ENCODE data around the gene KRT78. TPM values are rescaled to one million over a fixed set of nuclear protein-coding genes. Genes with fewer than 3 reads are reported as not detected.
"Not testable (repeated sequence)": the region's sequence is repeated elsewhere in the genome, so short reads cannot be mapped to it uniquely, and the experiment has no call there.

The KRT78 gene
- polyA plus RNA-seq, 3 donors: not detected

DNA sequence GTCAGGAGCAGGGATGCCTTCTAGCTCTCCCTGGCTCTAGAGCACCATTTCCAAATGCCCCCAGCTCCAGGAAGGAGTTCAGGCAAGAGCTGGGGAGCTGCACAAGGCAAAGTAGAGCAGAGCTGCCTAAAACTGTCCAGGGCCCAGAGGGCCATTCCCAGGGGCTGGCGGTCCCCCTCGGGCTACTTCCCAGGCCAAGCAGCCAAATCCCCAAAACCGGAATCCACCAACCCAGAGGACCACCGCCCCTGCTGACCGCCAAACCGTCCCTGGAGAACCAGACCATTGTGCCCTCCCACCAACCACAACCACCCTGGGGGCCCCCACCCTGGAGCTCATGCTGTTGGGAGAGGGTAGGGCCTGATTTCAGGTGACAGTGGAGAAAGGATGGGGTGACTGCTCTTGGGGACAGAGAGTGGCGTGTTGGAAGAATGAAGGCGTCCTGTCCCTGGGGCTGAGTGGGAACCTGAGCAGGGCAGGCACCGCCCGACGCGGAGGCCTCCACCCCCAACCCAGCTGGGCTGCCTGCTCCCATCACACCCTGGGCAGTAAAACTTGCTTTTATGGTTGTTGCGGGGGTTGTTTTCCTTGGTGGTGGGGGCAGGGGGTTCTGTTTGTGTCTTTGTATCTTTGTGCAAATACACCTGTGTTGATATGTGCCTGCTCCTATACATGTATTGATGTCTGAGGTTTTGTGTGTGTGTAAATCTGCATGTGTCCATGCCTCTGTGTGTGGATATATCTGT is 24.0 kb upstream of the KRT78 start:
- DNase-seq: no peak

DNA sequence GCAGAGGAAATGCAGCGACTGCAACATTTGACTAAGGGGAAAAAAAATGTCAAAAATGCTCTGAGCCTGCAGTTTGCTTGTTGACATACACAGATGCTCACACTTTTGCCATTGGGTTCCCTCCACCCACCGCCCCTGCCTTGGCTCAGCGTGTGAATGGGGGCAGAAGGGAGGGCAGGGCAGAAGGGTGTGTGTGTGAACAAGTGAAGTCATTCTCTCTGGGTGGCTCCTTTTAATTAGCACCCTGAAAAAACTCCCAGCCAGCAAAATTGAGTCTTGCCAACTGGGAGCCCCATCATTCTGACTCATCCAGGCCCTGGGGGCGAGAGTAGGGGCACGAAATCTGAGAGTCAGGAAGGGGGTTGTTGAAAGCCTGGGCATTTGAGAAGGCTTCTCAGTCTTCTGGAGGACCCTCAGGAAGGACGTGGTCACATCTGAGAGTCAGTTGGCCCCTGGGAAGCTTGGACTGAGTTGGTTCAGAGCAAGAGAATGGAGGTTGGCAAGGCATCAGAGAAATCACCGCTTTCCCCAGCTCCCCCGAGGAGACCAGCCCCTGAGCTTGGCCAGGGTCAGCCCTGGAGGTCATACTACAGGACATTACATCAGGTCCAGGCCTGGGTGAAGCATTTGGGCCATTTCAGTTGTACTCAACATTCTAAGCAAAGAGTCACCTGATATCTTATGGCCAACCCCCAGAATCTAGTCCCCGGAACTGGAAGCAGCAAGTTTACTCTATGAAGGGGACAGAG is 22.7 kb upstream of the KRT78 start:
- DNase-seq: no peak

DNA sequence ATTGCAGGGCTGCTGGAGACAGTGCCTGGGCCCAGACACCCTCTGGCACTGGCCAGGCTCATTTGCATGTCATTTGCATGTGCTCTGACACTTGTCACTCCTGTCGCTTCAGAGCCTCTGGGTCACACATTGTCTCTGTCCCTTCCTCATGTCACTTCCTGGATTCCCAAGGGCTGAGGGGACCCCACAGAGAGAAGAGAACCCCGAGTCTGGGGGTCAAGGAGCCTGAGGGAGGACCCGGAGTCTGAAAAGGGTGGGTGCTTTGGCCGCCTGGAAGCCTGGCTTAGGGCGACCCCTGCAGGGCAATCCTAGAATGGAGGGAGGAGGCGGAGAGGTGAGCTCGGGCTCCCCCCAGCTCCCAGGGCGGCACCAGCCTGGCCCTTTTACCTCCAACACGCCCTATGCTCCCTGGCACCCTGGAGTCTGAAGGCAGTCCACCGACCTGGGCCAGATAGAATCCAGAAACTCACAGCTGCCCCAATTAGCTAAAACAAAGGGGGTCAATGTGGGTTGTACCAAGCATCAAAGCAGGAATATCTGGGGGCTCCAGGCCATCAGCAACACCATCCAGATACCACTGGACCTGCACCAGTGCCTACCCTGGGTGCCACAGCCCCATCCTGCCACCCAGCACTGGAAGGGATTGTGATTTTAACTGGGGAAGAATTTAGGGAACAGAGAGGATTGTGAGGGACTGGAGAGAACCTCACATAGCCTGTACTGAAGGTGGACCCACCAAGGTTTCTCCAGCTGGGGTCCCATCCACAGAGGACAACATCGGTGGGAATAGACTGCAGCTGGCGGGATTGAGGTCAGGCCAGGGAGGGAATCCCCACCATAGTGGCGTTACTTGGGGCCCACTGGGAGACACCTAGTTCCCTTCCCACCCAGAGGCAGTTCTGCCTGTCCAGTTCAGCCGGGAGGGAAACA is 21.8 kb upstream of the KRT78 start:
- no peak for DNase-seq

DNA sequence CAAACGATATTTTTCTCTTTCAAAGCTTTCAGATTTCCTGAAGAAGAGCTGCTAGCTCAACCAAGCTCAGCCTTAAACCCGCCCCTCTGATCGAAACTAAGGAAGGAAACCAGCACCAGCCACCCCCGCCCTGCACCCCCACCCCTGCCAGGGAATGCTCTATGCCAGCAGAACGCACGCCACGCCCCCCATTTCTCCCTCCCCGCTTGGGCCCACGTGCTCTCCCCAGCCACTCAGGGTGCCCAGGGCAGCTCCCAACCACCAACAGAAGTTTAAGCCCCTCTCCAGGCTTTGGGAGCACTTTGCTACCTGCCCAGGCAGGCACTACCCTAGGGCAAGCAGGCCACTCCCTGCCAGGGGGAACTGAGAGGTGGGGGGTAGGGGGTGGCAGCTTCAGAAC is 18.8 kb upstream of the KRT78 start:
- no peak for DNase-seq

DNA sequence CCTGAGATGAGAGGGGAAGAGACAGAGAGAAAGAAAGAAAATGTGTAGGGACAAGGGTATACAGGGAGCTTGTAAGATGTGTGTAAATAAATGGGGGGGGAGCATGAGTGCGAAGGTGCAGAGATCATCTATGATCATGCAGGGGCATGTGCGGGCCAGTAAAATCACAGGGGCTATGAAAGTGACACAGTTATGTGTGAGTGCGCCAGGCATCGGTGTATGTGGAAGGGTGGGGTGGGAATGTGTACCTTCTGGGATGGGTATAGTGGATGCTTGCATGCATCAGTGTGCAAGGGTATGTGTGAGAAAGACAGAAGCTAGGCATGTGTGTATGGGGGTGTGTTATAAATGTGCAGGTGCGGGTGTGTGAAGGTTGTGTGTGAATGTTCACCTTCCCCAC is 18.4 kb upstream of the KRT78 start:
- DNase-seq: no peak

DNA sequence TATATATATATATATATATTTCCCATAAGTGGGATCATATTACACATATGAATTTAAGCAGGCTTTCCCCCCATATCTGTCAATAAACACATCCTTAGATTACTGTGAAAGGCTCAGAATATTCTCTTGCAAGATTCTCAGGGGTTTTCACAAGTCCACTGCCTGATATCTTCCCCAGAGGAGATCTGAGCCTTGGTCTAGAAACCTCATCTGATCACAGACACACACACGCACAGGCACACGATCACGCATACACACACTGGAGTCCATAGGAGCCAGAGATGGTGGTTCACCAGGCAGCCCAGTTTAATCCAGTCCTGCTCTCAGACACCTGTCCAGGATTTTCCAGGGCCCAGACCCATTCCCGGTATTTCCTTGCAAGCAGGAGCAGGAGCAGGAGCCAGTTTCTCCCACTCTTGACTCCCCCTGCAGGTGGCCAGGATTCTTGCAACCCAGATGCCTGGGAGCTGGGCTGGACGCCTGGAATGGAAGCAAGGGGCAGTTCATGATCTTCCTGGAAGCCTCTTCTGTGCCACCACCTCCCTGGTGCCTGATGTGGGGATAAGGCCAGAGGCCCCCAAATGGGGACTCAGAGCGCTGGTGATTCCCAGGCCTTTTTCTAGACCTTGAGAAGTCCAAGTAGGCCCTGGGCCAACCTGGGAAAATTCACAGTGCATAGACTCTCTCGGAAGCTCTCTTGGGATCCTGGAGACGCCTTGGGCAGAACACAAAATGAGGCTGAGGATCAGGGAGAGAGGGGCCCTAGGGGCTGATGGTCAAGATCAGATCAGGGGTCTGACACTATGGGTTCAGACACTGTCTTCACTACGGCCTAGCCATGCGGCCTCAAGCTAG is 16.5 kb upstream of the KRT78 start:
- DNase-seq: peak; percentile 66

DNA sequence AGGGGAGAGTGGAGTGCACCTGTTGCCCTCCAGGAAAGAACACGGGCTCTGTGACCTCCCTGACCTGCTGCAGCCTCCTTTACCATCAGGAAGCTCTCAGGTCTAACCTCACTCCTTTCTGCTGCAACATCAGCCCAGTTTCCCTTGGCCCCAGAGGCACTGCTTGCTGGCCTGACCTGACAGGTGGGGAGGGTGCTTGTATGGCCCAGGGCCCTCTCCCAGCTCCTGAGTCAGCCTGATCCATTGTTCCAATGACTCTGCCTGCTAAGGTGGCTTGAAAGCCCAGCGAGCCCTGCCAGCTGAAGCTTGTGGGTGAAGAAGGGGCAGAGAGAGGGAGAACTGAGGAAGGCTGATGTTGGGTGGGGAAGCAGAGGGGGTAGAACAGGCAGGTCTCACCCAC is 13.2 kb upstream of the KRT78 start:
- no peak for DNase-seq

DNA sequence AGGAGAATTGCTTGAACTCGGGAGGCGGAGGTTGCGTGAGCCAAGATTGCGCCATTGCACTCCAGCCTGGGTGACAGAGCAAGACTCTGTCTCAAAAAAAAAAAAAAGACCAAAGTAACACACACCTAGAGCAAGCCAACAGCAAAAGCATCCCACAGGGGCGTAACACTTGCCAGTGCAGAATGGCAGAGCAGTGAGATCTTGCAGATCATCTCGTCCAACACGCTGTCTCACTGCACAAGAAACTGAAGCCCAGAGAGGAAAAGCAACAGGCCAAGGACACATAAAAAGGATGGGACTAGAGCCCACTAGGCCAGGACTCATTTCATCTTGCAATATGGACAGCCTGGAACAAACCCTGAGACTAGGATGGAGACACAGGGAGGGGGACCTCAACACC is 12.7 kb upstream of the KRT78 start:
- DNase-seq: no peak

DNA sequence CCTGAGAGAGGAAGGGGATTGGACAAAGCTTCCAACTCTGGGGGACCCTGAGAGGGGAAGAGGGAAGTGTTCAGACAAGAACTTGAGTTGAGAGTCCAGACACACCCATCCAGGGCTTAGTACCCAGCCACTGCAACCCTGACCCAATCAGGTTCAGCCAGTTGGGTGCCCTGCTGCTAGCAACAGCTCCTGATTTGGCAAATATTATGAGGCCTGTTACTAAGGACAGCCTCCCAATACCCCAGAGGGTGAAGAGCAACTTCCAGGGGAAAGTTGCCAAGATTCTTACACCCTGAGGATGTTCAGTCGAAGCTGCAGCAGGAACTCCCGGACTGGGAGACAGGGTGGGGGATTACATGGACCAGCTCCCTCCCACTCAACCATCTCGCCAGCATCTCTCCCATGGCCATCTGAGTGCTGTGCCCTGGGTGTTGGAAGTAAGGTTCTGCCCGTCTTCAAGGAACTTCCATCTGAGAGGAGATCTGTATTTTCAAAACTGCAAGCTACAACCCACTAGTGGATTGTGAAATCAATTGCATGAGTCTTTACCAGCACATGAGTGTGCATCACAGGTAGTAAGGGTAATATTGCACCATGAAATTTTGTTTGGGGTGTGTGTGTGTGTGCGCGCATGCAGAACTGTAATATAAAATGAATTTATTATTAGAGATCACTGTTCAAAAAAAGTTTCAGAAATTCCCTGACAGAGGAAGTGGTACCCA is 11.5 kb upstream of the KRT78 start:
- DNase-seq: no peak

DNA sequence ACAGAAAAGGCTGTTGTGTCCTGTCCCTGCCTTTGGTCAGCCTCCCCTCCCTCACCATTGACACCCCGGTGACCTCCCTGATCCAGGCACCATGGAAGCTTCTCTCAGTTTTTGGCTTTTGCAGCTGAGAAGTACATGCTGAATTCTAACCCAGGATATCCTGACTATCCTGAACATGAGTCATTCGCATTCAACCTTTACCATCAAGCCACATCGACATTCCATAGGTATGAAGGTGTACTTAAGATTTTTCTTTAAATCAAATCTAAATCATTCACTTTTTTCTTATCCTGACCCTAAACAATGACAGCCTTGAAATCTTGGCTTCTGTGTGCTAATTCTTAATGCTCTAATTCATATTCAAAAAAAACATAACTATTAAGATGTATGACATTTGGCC is 8.7 kb upstream of the KRT78 start:
- no peak for DNase-seq

DNA sequence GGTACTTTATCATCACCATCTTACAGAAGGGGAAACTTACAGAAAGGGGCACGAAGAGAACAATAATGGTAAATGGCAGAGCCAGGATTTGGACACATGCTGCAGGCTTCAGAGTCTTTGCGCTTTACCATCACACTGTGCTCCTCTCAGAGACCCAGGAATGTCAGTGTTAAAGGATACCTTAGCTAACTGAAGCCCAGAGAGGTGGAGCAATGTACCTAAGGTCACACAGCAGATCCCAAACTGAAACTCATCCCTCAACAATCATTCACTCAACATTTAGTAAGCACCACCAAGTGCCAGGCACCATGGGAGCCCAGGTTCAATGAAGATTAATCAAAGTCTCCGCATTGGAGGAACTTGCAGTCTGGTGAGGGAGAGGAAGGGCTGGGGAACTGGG is 8.0 kb upstream of the KRT78 start:
- no peak for DNase-seq

DNA sequence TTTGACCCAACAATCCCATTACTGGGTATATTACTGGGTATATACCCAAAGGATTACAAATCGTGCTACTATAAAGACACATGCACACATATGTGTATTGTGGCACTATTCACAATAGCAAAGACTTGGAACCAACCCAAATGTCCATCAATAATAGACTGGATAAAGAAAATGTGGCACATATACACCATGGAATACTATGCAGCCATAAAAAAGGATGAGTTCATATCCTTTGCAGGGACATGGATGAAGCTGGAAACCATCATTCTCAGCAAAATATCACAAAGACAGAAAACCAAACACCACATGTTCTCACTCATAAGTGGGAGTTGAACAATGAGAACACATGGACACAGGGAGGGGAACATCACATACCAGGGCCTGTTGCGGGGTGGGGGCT is 7.3 kb upstream of the KRT78 start:
- DNase-seq: not testable (repeated sequence)

DNA sequence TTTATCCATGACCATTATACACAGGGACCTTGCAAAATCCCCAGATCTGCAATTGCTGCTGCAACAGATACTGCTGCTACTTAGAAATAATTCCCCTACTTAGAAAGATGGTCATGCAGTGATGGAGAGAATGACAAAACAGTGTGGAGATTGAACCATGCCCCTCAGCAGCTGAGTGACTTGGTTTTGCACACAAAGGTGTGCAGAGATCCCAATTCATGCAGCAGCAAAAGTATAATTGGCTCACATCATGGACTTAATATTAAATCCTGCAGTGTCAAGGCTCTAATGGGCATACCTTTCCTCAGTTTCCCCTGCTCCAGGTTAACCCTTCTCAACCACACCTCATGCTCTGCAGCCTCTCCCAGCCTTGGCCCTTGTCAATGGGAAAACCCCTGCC is 3.0 kb upstream of the KRT78 start:
- no peak for DNase-seq

DNA sequence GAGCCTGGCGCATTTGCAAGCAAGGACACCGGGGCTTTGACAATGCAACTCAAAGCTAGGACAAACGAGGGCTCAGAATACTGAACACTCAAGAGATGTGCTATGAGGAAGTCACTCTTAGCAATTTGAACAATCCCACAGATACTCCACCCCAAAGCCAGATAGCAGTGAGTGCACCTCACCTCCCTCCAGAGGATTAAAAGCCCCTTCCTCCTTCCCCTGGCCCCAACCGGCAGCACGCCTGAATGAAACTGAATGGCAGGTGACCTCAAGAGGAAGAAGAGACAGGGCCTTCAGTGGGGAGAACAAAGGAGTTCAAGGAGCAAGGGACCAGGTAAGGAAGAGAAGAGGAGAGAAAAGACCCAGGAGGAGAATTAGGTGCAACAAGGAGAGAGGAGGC is 1.9 kb upstream of the KRT78 start:
- no peak for DNase-seq

DNA sequence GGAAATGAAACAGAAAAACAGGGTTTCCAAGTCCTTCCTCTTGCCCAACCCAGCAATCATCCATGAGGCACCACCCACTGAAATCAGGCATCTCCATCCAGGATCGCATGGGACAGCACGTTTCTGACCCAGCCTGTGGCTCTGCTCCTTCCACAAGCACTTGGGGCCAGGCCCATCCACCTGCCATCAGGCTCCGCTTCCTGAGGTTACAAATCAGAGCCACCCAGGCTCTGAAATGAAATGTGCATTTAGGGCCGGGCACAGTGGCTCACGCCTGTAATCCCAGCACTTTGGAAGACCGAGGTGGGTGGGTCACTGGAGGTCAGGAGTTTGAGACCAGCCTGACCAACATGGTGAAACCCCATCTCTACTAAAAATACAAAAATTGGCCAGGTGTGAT is 717 bp upstream of the KRT78 start:
- DNase-seq: no peak

DNA sequence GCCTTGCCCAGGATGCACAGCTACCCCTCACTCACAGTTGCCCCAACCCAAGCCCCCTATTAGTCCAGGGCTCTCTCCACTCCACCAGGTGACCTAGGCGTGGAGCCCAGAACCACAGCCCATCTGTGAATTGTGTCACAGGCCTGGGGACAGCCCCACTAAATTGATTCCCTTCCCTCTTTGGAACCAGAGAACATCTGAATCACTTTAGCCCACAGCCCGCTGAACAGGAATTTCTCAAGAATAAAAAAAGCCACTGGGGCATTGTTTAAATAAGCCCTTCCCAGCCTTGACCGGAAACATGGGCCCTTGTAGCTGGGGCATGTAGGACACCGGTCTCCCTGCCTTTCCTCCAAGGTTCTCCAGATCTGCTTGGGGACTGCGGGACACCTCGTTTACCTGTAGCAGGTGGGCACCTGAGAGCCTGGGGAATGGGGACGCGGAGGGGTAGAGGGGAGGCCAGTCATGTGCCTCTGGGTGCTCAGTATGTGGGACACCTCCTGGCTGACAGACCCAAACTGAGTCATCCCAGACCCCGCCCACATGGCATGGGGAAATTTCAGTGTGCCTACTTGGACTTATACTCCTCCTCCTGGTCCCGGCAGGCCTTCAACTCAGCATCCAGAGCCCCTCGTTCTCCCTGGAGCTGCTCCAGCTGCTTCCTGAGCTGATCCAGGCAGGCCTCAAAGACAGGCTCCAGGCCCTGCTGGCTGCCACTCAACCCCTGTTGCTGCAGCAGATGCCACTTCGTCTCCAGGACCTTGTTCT is 1.3 kb downstream of the KRT78 start:
- DNase-seq: no peak

DNA sequence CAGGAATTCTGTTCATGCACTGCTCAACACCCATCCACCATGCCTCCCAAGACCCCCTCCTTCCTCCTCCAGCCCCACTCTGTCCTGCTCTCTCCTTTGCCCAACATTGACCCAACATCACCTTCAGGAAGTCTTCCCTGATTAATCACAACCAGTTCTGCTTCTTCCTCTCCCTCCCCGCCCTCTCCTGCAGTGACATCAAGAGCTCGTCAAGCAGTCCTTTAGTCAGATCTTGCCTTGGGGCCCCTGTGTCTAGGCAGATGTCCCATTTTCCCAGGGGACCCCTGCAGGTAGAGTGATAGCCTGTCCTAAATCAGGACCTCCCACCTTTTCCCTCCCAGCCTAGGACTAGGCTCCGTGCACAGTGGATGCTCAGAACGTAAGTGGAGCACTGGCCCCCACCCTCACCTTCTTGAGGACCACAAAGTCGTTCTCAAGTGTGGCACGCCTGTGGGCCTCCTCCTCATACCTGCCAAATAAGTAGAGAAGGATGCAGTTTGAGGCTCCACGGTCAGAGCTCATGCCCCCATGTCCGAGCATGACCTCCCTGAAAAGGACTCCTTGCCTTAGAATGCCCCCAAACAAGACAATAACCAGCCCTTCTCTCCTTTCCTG is 2.3 kb downstream of the KRT78 start:
- DNase-seq: no peak

DNA sequence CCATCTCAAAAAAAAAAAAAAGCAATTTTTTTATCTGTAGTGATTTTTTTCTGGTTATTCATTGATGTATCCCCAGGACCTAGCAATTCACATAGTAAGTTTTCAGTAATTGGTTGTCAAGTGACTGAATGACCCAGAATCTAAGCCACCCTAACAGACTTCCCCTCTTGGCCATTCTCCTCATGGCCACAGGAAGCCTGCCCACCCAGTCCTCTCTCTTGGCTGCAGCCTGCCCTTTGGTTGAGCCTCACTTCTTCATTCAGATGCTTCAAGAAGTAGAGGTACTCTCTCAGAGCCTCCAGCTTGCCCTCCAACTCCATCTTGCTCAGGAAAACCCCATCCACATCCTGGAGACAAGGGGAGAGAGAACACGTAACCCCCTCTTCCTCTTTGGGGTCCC is 2.8 kb downstream of the KRT78 start:
- no peak for DNase-seq

DNA sequence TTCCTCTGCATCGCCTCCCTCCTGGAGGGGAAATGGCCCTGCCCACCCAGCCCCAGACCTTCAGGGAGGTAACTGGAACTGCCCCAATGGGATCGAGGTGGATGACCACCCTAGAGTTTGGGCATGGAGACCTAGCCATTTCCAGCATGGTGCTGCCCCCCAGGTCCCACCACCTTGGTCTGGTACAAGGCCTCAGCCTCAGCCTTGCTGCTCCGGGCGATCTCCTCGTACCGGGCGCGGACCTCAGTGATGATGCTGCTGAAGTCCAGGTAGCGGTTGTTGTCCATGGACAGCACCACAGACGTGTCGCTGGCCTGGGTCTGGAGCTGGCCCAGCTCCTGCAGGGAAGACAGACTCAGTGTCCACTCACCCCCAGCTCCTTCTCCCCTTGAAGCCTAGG is 4.4 kb downstream of the KRT78 start:
- DNase-seq: no peak
